Measurements from ENCODE around the gene ZNF296. TPM values are rescaled to one million over a fixed set of nuclear protein-coding genes. Genes with fewer than 3 reads are reported as not detected.

The ZNF296 gene
- total and polyA plus RNA-seq, 2 of the 13 experiments (the other 11 are each of a cell fraction or from before 2014, with no cell fraction given): 0.26 to 0.62 TPM

DNA sequence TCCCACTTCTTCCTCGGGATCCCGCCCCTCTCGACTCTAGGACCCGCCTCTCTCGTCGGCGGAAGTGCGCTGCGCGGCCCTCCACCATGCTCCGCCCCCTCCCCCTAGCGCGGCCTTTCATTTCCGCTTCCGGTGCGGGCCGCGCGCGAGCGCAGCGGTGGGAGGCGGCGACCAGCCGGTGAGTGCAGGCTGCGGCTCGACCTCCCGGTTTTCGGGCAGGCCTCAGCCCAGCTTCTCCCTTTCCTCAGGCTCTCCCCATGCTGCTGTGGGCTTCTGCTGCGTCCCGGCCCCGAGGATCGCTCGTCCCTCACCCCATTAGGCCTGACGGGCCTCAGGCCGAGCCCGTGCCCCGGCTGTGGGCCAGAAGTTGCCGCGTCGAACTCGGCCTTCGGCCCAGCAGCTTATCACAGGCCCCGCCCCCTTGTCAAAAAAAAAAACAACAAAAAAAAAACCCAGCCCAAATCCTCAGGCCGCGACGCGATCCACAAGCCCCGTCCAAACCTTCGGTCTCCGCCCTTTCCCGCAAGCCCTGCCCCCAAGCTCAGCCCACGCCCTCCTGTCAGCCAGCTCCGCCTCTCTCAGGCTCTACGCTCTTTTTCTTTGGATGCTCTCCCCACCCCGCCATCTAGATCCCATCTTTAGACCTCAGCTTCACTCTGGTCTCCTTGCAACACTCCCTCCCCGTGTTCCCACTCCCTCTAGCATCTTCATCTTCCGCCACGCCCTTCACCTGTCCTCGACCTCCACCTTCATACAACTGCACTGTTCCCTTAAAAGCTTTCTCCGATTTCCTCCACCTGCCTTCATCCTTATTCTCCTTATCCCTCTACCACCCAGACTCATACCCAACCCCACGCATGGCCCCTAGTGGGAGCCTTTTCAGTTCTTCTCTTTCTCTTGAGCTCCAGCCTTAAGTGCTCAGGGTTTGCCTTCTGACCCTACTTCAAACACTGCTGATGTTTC, 37.1 kb downstream of the ZNF296 start, which contains the start of gene CLASRP (continued):
- TF ChIP-seq, protein P1, sequence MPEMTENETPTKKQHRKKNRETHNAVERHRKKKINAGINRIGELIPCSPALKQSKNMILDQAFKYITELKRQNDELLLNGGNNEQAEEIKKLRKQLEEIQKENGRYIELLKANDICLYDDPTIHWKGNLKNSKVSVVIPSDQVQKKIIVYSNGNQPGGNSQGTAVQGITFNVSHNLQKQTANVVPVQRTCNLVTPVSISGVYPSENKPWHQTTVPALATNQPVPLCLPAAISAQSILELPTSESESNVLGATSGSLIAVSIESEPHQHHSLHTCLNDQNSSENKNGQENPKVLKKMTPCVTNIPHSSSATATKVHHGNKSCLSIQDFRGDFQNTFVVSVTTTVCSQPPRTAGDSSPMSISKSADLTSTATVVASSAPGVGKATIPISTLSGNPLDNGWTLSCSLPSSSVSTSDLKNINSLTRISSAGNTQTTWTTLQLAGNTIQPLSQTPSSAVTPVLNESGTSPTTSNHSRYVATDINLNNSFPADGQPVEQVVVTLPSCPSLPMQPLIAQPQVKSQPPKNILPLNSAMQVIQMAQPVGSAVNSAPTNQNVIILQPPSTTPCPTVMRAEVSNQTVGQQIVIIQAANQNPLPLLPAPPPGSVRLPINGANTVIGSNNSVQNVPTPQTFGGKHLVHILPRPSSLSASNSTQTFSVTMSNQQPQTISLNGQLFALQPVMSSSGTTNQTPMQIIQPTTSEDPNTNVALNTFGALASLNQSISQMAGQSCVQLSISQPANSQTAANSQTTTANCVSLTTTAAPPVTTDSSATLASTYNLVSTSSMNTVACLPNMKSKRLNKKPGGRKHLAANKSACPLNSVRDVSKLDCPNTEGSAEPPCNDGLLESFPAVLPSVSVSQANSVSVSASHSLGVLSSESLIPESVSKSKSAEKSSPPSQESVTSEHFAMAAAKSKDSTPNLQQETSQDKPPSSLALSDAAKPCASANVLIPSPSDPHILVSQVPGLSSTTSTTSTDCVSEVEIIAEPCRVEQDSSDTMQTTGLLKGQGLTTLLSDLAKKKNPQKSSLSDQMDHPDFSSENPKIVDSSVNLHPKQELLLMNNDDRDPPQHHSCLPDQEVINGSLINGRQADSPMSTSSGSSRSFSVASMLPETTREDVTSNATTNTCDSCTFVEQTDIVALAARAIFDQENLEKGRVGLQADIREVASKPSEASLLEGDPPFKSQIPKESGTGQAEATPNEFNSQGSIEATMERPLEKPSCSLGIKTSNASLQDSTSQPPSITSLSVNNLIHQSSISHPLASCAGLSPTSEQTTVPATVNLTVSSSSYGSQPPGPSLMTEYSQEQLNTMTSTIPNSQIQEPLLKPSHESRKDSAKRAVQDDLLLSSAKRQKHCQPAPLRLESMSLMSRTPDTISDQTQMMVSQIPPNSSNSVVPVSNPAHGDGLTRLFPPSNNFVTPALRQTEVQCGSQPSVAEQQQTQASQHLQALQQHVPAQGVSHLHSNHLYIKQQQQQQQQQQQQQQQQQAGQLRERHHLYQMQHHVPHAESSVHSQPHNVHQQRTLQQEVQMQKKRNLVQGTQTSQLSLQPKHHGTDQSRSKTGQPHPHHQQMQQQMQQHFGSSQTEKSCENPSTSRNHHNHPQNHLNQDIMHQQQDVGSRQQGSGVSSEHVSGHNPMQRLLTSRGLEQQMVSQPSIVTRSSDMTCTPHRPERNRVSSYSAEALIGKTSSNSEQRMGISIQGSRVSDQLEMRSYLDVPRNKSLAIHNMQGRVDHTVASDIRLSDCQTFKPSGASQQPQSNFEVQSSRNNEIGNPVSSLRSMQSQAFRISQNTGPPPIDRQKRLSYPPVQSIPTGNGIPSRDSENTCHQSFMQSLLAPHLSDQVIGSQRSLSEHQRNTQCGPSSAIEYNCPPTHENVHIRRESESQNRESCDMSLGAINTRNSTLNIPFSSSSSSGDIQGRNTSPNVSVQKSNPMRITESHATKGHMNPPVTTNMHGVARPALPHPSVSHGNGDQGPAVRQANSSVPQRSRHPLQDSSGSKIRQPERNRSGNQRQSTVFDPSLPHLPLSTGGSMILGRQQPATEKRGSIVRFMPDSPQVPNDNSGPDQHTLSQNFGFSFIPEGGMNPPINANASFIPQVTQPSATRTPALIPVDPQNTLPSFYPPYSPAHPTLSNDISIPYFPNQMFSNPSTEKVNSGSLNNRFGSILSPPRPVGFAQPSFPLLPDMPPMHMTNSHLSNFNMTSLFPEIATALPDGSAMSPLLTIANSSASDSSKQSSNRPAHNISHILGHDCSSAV (CRISPR knock-in tag; IDR thresholded peaks at IDR 0.05; ENCODE audit: borderline replicate concordance): no peak
- TF ChIP-seq ZNF446 (CRISPR knock-in tag; IDR thresholded peaks at IDR 0.05) (no peak), NFE2 (CRISPR knock-in tag; IDR thresholded peaks at IDR 0.05) (no peak), ZNF790 (CRISPR knock-in tag; IDR thresholded peaks at IDR 0.05; ENCODE audit: borderline replicate concordance) (no peak), FOXC1 (CRISPR knock-in tag; IDR thresholded peaks at IDR 0.05; ENCODE audit: borderline replicate concordance) (peak; percentile 70; the same call in 1 of the 2 replicates), CBX2 (IDR thresholded peaks at IDR 0.05; ENCODE audit: low read depth, low read length) (no peak), CBX2 (CRISPR knock-in tag; IDR thresholded peaks at IDR 0.05; ENCODE audit: low read depth) (no peak), ARNTL (CRISPR knock-in tag; IDR thresholded peaks at IDR 0.05) (no peak)
- TF ChIP-seq, protein P2, sequence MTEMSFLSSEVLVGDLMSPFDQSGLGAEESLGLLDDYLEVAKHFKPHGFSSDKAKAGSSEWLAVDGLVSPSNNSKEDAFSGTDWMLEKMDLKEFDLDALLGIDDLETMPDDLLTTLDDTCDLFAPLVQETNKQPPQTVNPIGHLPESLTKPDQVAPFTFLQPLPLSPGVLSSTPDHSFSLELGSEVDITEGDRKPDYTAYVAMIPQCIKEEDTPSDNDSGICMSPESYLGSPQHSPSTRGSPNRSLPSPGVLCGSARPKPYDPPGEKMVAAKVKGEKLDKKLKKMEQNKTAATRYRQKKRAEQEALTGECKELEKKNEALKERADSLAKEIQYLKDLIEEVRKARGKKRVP (CRISPR knock-in tag; IDR thresholded peaks at IDR 0.05): no peak
- TF ChIP-seq, protein P3, sequence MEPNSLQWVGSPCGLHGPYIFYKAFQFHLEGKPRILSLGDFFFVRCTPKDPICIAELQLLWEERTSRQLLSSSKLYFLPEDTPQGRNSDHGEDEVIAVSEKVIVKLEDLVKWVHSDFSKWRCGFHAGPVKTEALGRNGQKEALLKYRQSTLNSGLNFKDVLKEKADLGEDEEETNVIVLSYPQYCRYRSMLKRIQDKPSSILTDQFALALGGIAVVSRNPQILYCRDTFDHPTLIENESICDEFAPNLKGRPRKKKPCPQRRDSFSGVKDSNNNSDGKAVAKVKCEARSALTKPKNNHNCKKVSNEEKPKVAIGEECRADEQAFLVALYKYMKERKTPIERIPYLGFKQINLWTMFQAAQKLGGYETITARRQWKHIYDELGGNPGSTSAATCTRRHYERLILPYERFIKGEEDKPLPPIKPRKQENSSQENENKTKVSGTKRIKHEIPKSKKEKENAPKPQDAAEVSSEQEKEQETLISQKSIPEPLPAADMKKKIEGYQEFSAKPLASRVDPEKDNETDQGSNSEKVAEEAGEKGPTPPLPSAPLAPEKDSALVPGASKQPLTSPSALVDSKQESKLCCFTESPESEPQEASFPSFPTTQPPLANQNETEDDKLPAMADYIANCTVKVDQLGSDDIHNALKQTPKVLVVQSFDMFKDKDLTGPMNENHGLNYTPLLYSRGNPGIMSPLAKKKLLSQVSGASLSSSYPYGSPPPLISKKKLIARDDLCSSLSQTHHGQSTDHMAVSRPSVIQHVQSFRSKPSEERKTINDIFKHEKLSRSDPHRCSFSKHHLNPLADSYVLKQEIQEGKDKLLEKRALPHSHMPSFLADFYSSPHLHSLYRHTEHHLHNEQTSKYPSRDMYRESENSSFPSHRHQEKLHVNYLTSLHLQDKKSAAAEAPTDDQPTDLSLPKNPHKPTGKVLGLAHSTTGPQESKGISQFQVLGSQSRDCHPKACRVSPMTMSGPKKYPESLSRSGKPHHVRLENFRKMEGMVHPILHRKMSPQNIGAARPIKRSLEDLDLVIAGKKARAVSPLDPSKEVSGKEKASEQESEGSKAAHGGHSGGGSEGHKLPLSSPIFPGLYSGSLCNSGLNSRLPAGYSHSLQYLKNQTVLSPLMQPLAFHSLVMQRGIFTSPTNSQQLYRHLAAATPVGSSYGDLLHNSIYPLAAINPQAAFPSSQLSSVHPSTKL (CRISPR knock-in tag; IDR thresholded peaks at IDR 0.05): peak; percentile 16; the same call in 1 of the 2 replicates
- TF ChIP-seq, protein P4, sequence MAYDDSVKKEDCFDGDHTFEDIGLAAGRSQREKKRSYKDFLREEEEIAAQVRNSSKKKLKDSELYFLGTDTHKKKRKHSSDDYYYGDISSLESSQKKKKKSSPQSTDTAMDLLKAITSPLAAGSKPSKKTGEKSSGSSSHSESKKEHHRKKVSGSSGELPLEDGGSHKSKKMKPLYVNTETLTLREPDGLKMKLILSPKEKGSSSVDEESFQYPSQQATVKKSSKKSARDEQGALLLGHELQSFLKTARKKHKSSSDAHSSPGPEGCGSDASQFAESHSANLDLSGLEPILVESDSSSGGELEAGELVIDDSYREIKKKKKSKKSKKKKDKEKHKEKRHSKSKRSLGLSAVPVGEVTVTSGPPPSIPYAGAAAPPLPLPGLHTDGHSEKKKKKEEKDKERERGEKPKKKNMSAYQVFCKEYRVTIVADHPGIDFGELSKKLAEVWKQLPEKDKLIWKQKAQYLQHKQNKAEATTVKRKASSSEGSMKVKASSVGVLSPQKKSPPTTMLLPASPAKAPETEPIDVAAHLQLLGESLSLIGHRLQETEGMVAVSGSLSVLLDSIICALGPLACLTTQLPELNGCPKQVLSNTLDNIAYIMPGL (CRISPR knock-in tag; IDR thresholded peaks at IDR 0.05; ENCODE audit: borderline replicate concordance in 1 of 2, low read depth in 1 of 2): peak; percentile 46 to 66; a peak in 1 of 4 replicates
